Measurements from ENCODE around the gene REP15.

GRCh38 chr12:27696293-27696652 is at the start of gene REP15:
- TF ChIP-seq CTCF (IDR thresholded peaks at IDR 0.05; ENCODE audit: low read length), result no peak
- TF ChIP-seq EZH2 (IDR thresholded peaks at IDR 0.05; ENCODE audit: borderline replicate concordance, low read length), result no peak
